T47D (cell line): ENCODE measurements around the gene ZNF791.
"Not testable (repeated sequence)": the region's sequence is repeated elsewhere in the genome, so short reads cannot be mapped to it uniquely, and the experiment has no call there.

Source experiments
- DNase-seq, 2 experiments: peaks; one replicate each; pipeline versions ENCODE4 v3.0.0 to v3.0.0-alpha.2; 2011 to 2012; ENCODE audit warnings: low read depth in 1 of 2, low spot score in 1 of 2
- JUND ChIP-seq: IDR thresholded peaks from 2 replicates; pipeline ENCODE4 v1.6.1; 2012; ENCODE audit warnings: low read depth
- in situ Hi-C: cut with HindIII; loops from 2 replicates; pipeline ENCODE4 v1.10.0; 2016; ENCODE audit warnings: low sequenced_read_pairs, low pct_unique_long_range_greater_than_20kb

ZNF791 gene

DNA sequence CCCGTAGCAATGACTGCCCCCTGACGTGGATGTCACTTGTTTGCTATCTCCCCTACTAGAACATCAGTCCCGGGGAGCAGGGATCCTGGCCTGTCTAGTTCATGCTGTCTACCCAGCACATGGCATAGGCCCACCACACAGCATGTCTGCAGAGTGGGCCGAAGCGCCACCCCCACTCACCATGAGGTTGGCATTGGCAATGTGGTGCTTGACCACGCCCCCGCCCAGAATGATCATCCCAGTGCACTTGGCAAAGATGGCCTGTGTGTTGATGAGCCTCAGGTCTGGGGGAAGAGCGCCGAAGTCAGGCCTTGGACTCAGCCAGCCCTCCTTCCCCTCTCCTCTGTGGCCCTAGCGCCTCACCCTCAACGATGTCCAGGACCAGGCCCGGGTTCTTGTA lies 66.2 kb downstream of the ZNF791 start:
- no peak for DNase-seq
- TF ChIP-seq JUND = no peak
- in situ Hi-C loops = no loop called here

DNA sequence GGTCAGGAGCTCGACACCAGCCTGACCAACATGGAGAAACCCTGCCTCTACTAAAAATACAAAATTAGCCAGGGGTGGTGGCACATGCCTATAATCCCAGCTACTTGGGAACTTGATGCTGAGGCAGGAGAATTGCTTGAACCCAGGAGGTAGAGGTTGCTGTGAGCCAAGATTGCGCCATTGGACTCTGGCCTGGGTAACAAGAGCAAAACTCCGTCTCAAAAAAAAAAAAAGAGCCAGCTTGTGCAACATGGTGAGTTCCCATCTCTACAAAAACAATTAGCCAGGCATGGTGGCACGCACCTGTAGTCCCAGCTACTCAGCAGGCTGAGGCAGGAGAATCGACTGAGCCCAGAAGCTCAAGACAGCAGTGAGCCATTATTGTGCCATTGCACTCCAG lies 67.3 kb downstream of the ZNF791 start:
- DNase-seq, in situ Hi-C loops: not testable (repeated sequence)

DNA sequence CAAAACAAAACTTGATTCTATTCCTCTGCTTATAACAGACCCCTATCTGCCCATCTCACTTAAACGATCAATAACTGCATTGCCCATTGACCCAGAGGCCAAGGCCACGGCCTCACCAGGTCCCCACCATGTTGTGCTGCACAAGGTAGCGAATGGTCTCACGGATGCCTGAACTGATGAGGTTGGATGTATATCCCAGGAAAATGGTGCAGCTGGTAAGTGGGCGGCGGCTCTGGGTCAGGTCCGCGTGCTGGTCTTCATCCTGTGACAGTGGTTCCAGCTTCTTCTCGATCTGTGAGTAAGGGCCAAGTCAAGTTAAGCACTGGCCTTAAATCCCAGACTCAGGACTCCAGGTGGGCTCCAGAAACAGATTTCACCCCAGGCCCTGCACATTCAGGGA lies 69.3 kb downstream of the ZNF791 start:
- no peak for TF ChIP-seq JUND
- in situ Hi-C loops = no loop called here
- no peak for DNase-seq

GRCh38 chr19:12681074-12681987 lies 70.6 kb downstream of the ZNF791 start, which contains the start of gene DHPS:
TSS of gene DHPS (minus strand) at chr19:12681880. CDS start at chr19:12681766, 114 bp downstream.
- DNase-seq = peak; percentile 84 to 99

More at GRCh38 chr19:12681074-12681987, 70.6 kb downstream of the ZNF791 start, which contains the start of gene DHPS:
- in situ Hi-C loops = no loop called here
- TF ChIP-seq JUND = no peak
